Activated CD4-positive, alpha-beta T cell treated with anti-CD3 and anti-CD28 coated beads for 1 hour (primary cell): ENCODE results near the gene CD27.
A peak's percentile ranks its signal among the peaks of the same experiment; 100 is the strongest.
"Not testable (repeated sequence)": the region's sequence is repeated elsewhere in the genome, so short reads cannot be mapped to it uniquely, and the experiment has no call there.

Experiments used
- DNase-seq: peaks from one replicate; pipeline ENCODE4 v3.0.0-alpha.2; 2020

CD27 gene

GRCh38 chr12:6489449-6489848 lies 44.7 kb downstream of the CD27 start:
- DNase-seq = no peak

GRCh38 chr12:6490673-6491072 lies 45.9 kb downstream of the CD27 start:
- DNase-seq = not testable (repeated sequence)

- DNase-seq = peak; percentile 93
Measured at GRCh38 chr12:6492838-6493496, 48.2 kb downstream of the CD27 start, which contains the start of gene MRPL51. TSS of gene MRPL51 (minus strand) at chr12:6493262. CDS start at chr12:6493136, 126 bp downstream.

- DNase-seq = peak; percentile 92
Measured at GRCh38 chr12:6493497-6494257, 48.9 kb downstream of the CD27 start, which contains the start of gene NCAPD2. TSS of gene NCAPD2 (plus strand) at chr12:6494102. CDS start at chr12:6495099, 997 bp downstream.

GRCh38 chr12:6494258-6494743 lies 49.5 kb downstream of the CD27 start:
- DNase-seq = no peak

- DNase-seq = no peak
Measured at GRCh38 chr12:6494968-6495367, 50.2 kb downstream of the CD27 start.

- not testable (repeated sequence) for DNase-seq
Measured at GRCh38 chr12:6497291-6497690, 52.5 kb downstream of the CD27 start.

GRCh38 chr12:6500466-6500865 lies 55.7 kb downstream of the CD27 start:
- DNase-seq = no peak
